ENCODE measurements around the gene MAP7. TPM values are rescaled to one million over a fixed set of nuclear protein-coding genes. Genes with fewer than 3 reads are reported as not detected.

MAP7 gene
- total RNA-seq, 1 donor from 2014 or later, result 0.35 TPM

DNA sequence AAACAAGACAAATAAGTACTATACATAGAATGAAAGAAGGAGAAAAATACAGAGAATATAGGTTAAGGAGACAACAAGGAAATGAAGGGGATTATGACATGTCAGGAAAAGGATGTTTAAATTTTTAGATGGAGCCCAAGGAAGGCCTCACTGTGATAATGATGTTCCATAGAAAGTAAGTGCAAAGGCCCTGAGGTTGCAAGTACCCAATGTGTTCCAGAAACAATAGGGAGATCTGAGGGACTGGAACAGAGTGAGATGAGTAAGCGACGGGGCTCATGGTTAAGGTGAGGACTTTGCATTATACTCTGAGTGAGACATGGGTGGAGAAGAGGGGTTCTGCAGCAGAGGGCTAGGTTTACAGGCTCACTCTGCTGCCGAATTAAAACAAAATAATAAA, 137.8 kb downstream of the MAP7 start:
- no peak overlapping the region for H3K27ac Mint-ChIP-seq
- no peak for TF ChIP-seq CTCF (IDR thresholded peaks at IDR 0.05)
- H3K9me3 Mint-ChIP-seq, result no peaks in the 10 kb centered on the region
- no peaks in the 10 kb centered on the region for H3K27me3 Mint-ChIP-seq
- no peak for ATAC-seq (ENCODE audit: low read depth)
- ChIA-PET CTCF (no interaction called here), POLR2A (no interaction called here)
- H3K4me1 Mint-ChIP-seq, result peaks cover 4% of the 10 kb centered on the region
- H3K4me3 Mint-ChIP-seq, result no peak overlapping the region
- no peak for DNase-seq
- H3K36me3 Mint-ChIP-seq (ENCODE audit: low read depth), result no peaks in the 10 kb centered on the region
- intact Hi-C loops (cut with micrococcal nuclease), result no loop called here

GRCh38 chr6:136411453-136412354, 138.5 kb downstream of the MAP7 start:
- Mint-ChIP-seq H3K4me3 (no peak overlapping the region), H3K9me3 (no peaks in the 10 kb centered on the region), H3K27ac (no peak overlapping the region), H3K27me3 (no peaks in the 10 kb centered on the region), H3K4me1 (peaks cover 4% of the 10 kb centered on the region), H3K36me3 (ENCODE audit: low read depth) (no peaks in the 10 kb centered on the region)
- no peak for TF ChIP-seq CTCF (IDR thresholded peaks at IDR 0.05)
- ChIA-PET CTCF (no interaction called here), POLR2A (no interaction called here)
- intact Hi-C loops (cut with micrococcal nuclease), result no loop called here
- DNase-seq (no peak), ATAC-seq (ENCODE audit: low read depth) (no peak)

DNA sequence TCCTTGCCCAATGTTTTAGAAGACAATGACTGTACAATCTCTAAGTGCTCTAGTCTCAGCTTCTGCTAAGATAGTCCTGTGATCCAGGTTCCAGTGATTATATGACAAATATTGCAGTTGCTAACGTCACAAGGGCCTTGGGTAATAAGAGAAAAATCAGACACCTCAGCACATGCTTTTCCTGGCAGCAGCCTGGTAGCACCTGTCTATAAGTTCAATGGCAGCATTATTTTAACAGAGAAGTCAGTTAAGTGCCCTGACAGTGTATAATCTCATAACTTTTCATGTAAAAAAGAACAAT, 139.2 kb downstream of the MAP7 start:
- no peaks in the 10 kb centered on the region for H3K9me3 Mint-ChIP-seq
- intact Hi-C loops (cut with micrococcal nuclease), result no loop called here
- no peaks in the 10 kb centered on the region for H3K27me3 Mint-ChIP-seq
- no peak for TF ChIP-seq CTCF (IDR thresholded peaks at IDR 0.05)
- no peak overlapping the region for H3K4me3 Mint-ChIP-seq
- ChIA-PET CTCF (no interaction called here), POLR2A (no interaction called here)
- H3K4me1 Mint-ChIP-seq, result peaks cover 4% of the 10 kb centered on the region
- no peak for DNase-seq
- H3K27ac Mint-ChIP-seq, result no peak overlapping the region
- no peak for ATAC-seq (ENCODE audit: low read depth)
- no peaks in the 10 kb centered on the region for H3K36me3 Mint-ChIP-seq (ENCODE audit: low read depth)

GRCh38 chr6:136410201-136411024, 139.8 kb downstream of the MAP7 start:
- Mint-ChIP-seq H3K4me3 (no peak overlapping the region), H3K4me1 (peaks cover 6% of the 10 kb centered on the region), H3K9me3 (no peaks in the 10 kb centered on the region), H3K27me3 (peaks cover 2% of the 10 kb centered on the region), H3K36me3 (ENCODE audit: low read depth) (no peaks in the 10 kb centered on the region), H3K27ac (no peak overlapping the region)
- ATAC-seq (ENCODE audit: low read depth) (no peak), DNase-seq (no peak)
- intact Hi-C loops (cut with micrococcal nuclease), result no loop called here
- ChIA-PET CTCF (no interaction called here), POLR2A (no interaction called here)
- TF ChIP-seq CTCF (IDR thresholded peaks at IDR 0.05), result no peak

DNA sequence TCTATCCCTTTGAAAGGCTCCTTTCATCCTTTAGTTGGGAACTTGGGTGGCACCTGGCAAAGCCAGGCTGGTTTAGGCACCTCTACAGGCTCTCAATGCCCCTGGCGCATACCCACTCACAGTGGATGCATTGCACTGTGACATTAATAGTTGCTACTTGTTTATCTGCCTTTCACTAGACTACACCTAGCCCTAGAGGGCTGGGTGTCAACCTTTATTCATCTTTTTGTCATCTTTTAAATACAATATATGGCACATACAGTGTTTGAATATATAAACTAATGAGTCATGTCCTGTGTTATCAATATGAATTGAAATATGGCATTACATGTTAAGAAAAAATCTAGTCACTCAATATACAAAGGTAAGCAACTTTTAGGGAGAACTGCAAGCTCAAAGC, 140.6 kb downstream of the MAP7 start:
- H3K9me3 Mint-ChIP-seq, result no peaks in the 10 kb centered on the region
- POLR2A ChIA-PET, result no interaction called here
- no peak for TF ChIP-seq CTCF (IDR thresholded peaks at IDR 0.05)
- H3K27me3 Mint-ChIP-seq, result peaks cover 3% of the 10 kb centered on the region
- intact Hi-C loops (cut with micrococcal nuclease), result no loop called here
- CTCF ChIA-PET, result no interaction called here
- H3K4me1 Mint-ChIP-seq, result peaks cover 12% of the 10 kb centered on the region
- DNase-seq (no peak), ATAC-seq (ENCODE audit: low read depth) (no peak)
- H3K36me3 Mint-ChIP-seq (ENCODE audit: low read depth), result no peaks in the 10 kb centered on the region
- no peak overlapping the region for H3K4me3 Mint-ChIP-seq
- H3K27ac Mint-ChIP-seq, result no peak overlapping the region

All from activated B cell treated with CpG ODN at 0.5 μM for 24 hours (primary cell).